Globus pallidus (tissue), 1 donor: Measurements from ENCODE around the gene RAD21L1.

ENCODE experiments used
- DNase-seq: peaks from one replicate; pipeline ENCODE4 v3.0.0-alpha.2; 2015; ENCODE audit warnings: low spot score

The RAD21L1 gene

GRCh38 chr20:1225783-1226654 is at the start of gene RAD21L1:
Gene RAD21L1, plus strand, starts transcription at chr20:1226044. Its CDS starts 2,410 bp downstream, at chr20:1228454.
- peak; percentile 46 for DNase-seq

DNA sequence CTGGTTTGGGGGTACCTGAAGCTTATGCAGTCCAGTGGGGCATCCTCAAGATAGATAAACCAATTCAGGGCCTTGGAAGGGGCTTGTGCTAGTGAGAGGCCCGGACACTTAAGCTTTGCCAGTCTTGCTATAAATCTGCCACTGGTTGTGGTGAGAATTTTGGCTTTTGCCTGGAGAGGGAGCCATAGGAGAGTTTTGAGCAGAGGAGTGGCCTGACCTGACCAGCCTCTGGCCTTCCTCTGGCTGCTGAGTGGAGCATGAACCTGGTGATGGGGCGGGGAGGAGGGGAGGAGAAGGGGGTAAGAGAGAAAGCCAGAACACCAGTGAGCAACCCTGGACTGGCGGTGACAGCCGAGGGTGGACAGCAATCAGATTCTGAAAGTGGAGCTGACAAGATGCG is 48.2 kb upstream of the RAD21L1 start:
- DNase-seq = no peak

DNA sequence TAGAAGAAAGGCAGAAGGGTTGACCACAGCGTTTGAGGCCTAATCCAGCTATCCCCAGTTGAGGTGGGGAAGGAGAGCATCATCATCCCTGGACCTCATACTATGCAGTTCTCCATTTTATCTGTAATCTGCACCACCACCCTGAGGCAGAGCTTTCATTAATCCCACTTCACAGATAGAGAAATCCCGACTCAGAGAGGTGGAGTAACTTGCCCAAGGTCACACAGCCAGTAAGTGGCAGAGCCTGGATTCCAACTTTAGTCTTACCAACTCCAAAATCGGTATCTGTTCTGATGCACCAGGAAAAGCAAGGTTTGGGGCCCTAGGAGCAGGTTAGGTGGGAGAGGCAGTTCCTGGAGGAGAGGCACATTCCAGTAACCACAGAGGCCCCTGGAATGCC is 47.7 kb upstream of the RAD21L1 start:
- no peak for DNase-seq

DNA sequence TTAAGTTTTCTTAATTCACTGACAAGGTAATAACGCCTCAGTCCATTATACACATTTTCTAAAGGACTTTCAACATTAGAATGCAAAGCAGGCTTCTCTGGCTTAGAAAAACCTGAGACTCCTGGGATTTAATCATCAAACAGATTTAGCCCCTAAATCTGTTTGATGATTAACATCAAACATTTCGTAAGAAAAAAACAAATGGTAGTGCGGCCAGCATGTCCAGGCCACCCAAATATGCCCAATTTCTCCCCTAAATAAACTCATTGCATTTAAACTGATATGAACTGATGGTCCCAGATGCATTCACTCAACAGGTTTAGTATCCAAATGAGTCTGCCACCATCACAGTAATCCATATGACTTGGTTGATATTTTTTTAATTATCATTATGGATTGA is 47.2 kb upstream of the RAD21L1 start:
- no peak for DNase-seq

- no peak for DNase-seq
These were observed 44.9 kb upstream of the RAD21L1 start for GRCh38 chr20:1180949-1181348.

GRCh38 chr20:1182106-1182505 is 43.7 kb upstream of the RAD21L1 start:
- no peak for DNase-seq

- DNase-seq = no peak
These were observed 42.7 kb upstream of the RAD21L1 start for GRCh38 chr20:1183153-1183552.

DNA sequence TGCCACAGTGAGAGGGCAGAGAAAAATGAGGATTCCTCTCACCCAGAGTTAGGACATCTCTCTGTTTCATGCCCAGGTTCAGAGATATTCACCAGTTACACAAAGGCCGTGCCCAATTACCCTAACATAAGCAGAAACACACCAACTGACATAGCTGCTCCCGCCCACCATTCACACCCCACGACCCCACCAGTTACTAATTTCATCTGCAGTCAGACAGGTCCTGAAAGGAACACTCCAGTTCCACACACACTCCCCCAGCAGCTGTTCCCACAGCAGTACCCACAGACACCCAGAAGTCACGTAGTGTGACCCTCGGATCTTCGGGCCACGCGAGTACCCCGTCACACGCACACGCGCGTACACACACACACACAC is 41.6 kb upstream of the RAD21L1 start:
- no peak for DNase-seq

DNA sequence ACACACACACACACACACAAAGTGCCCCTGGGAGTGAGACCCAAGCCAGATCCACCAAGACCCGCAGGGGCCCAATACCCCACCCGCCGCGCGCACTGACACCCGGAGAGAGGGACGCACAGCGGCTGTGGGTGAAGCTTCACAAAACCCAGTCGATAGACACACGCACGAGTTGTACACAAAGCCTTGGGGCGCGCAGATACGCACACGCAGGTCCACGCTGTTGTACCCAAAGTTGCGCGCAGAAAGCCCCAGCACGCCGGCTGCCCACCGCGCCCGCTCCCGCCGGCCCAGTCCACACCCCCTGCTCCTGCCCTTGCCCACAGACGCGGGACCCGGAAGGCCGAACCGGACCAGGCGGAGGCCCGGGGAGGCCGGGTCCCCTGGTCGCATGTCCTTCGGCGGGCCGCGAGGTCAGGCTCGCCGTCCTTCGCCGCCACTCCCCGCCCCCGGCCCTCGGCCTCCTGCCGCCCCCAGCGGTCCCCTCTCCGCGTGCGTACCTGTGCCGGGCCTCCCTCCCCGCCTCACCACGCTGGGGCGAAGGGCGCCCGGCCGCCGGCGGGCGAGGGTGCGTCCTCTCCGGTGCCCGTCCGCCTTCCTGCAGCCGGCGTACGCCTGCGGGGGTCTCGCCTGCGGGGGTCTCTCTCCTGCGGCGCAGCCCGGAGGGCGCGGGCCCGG is 41.1 kb upstream of the RAD21L1 start, which contains the start of gene TMEM74B:
Gene TMEM74B (minus strand): TSS at position 344 of the 678 bp plus-strand sequence. CDS start 1,180 bp downstream, outside the sequence.
- DNase-seq = no peak

GRCh38 chr20:1185316-1185741 is 40.5 kb upstream of the RAD21L1 start:
- no peak for DNase-seq

DNA sequence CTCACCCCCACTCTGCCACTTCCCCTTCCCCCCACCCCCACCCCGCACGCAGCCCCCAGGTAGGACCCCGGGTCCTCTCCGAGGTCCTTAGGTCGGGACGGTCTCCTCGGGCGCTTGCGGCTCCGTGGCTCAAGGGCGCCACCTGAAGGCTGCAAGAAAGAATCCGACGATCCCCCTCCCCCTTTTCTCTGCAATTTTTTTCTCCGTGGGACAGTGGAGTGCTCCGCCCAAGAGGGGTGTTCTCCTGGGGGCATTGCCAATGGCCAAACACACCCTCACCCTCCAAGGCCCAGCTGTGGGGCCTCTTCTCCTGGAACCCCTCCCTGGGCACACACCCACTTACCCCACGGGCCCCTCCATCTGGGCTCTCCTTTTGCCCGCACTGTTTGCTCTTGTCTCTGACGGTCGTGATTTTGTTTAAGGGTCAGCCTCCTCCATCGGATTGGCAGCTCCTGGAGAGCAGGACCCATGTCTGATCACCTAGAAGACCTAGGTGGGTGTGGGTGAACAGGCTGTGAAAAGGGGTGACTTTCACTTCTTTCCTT is 40.0 kb upstream of the RAD21L1 start:
- no peak for DNase-seq

GRCh38 chr20:1186367-1186991 is 39.4 kb upstream of the RAD21L1 start:
- DNase-seq = no peak

GRCh38 chr20:1187605-1188171 is 38.2 kb upstream of the RAD21L1 start:
- no peak for DNase-seq

DNA sequence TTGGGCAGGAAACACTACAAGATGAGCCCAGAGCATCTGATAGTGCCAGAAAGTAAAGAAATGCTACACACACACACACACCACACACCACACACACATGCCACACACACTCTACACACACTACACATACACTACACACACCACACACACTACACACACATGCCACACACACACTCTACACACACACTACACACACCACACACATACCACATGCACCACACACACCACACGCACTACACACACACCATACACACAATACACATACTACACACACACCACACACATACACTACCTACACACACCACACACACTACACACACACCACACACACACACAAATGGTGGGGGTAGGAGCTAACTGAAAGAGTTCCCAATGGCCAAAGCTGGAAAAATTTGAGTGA is 37.5 kb upstream of the RAD21L1 start:
- DNase-seq = no peak

- DNase-seq = no peak
These were observed 36.0 kb upstream of the RAD21L1 start for GRCh38 chr20:1189827-1190226.

DNA sequence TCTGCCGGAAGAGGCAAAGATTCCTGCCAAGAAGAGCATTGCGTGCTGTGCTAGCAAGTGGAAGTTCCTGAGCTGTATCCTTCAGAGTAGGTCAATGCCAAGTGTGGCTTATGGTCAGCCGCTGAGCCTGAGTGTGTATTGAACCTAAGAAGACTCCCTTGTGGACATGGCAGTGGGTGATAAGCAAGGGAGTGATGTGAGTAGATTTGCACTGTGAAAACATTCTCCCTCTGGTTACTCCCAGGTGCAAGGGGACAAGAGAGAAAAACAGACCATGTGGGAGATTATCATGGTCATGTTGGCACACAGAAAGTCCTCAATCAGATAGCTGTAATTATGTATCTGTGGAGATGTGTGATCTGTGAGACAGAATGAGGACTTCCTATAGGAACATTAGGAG is 35.0 kb upstream of the RAD21L1 start:
- DNase-seq = no peak

DNA sequence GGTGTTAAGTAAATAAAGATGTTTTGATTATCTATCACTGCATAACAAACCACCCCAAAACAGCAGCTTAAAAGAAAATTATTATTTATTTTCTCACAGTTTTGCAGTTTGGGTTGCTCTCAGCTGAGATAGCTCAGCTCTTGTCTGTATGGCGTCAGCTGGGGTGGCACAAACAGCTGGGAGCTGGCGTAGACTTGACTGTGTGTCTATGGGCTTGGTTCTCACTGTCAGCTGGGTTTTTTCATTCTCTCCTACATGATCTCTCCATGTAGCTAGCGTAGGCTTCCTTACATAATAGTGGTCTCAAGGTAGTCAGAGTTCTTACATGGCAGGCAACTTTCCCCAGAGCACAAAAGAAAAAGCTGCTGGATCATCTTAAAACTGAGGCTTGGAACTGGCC is 34.5 kb upstream of the RAD21L1 start:
- DNase-seq = no peak

- DNase-seq = no peak
These were observed 30.6 kb upstream of the RAD21L1 start for GRCh38 chr20:1195226-1195625.

GRCh38 chr20:1196634-1197033 is 29.2 kb upstream of the RAD21L1 start:
- no peak for DNase-seq

DNA sequence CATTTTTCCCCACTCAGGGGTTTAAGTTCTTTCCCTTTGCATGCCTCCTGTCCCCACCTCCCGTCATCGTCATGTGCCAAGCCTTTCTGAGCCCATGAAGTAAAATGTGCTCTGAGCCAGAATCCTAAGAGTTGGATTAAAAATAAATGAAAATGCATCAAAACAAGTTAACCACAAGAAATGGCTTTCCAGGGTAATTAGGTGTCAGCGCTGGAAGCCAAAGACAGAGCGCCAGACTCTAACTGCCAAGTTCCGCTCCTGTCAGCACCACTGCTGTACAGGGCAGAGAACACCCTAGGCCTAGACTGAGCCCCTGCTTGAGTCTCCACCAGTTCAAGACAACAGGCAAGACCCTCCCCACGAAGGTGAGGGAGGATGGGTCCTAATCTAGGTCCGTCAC is 28.0 kb upstream of the RAD21L1 start:
- no peak for DNase-seq

DNA sequence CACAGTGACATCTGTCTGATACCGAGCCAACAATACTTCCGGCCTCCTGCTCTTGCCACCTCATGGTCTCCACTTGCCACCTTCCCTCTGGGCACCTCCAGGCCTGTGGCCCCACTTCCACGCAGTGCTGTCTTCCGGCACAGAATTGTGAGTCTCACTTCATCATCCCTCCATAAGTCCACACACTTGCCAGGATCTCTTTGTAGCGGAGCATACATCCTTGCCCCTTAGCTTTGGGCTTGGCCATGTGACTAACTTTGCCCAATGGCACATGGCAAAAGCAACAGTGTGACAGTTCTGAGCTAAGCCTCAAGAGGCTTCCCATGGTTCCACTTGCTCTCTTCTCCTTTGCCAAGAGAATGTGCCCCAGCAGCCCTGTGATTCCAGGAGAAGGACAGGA is 27.1 kb upstream of the RAD21L1 start:
- DNase-seq = no peak

- no peak for DNase-seq
These were observed 26.5 kb upstream of the RAD21L1 start for GRCh38 chr20:1199212-1199873.
